NCI-H748 (cell line): ENCODE results near the gene JPH2.

Source experiments
- DNase-seq: peaks from one replicate; lab custom pipeline; 2025; ENCODE audit not compliant: unreplicated experiment; lab: John Stamatoyannopoulos, UW

Gene JPH2

GRCh38 chr20:44211177-44212039, 24.4 kb upstream of the JPH2 start:
- peak; percentile 46 for DNase-seq

GRCh38 chr20:44210406-44211176, 23.6 kb upstream of the JPH2 start, which contains the start of gene OSER1:
TSS of gene OSER1 (minus strand) at chr20:44210771. CDS start at chr20:44206957, 3,814 bp downstream.
- DNase-seq = peak; percentile 97

- DNase-seq = peak; percentile 35
Observed at GRCh38 chr20:44209686-44210405, 22.9 kb upstream of the JPH2 start.

GRCh38 chr20:44208770-44209169, 21.8 kb upstream of the JPH2 start:
- no peak for DNase-seq

- DNase-seq = no peak
Observed at GRCh38 chr20:44208165-44208564, 21.2 kb upstream of the JPH2 start.

- no peak for DNase-seq
Observed at GRCh38 chr20:44207126-44207723, 20.2 kb upstream of the JPH2 start.

- no peak for DNase-seq
Observed at GRCh38 chr20:44206132-44206531, 19.1 kb upstream of the JPH2 start.

GRCh38 chr20:44204832-44205215, 17.8 kb upstream of the JPH2 start:
- DNase-seq = no peak

- DNase-seq = no peak
Observed at GRCh38 chr20:44204156-44204831, 17.3 kb upstream of the JPH2 start.

- DNase-seq = no peak
Observed at GRCh38 chr20:44203161-44203560, 16.2 kb upstream of the JPH2 start.

- no peak for DNase-seq
Observed at GRCh38 chr20:44200983-44201382, 14.0 kb upstream of the JPH2 start.

GRCh38 chr20:44200371-44200770, 13.4 kb upstream of the JPH2 start:
- DNase-seq = no peak

- DNase-seq = no peak
Observed at GRCh38 chr20:44199877-44200276, 12.9 kb upstream of the JPH2 start.

GRCh38 chr20:44198872-44199271, 11.9 kb upstream of the JPH2 start:
- DNase-seq = no peak

- no peak for DNase-seq
Observed at GRCh38 chr20:44196271-44196670, 9.3 kb upstream of the JPH2 start.

GRCh38 chr20:44195605-44196004, 8.6 kb upstream of the JPH2 start:
- no peak for DNase-seq

- no peak for DNase-seq
Observed at GRCh38 chr20:44193801-44194200, 6.8 kb upstream of the JPH2 start.

GRCh38 chr20:44191640-44192039, 4.7 kb upstream of the JPH2 start:
- DNase-seq = peak; percentile 20

- DNase-seq = peak; percentile 55
Observed at GRCh38 chr20:44190197-44190852, 3.3 kb upstream of the JPH2 start.

GRCh38 chr20:44188752-44189151, 1.8 kb upstream of the JPH2 start:
- DNase-seq = no peak
